HG02763 (cell line): ENCODE data around the gene HAL.

Source experiments
- ATAC-seq: cut with Tn5 transposase; IDR thresholded peaks from one replicate; pipeline ENCODE4 v1.9.1; 2021; ENCODE audit warnings: mild to moderate bottlenecking, moderate library complexity; ENCODE audit not compliant: unreplicated experiment

The HAL gene

GRCh38 chr12:95996034-95996658, at the start of gene HAL:
TSS of gene HAL (minus strand) at chr12:95996344. CDS start at chr12:95995910, 434 bp downstream.
- no peak for ATAC-seq

GRCh38 chr12:96045566-96045965, 49.4 kb upstream of the HAL start:
- ATAC-seq: no peak

- no peak for ATAC-seq
Observed at GRCh38 chr12:96044943-96045290, 48.8 kb upstream of the HAL start.

GRCh38 chr12:96044017-96044942, 48.1 kb upstream of the HAL start:
- no peak for ATAC-seq

- no peak for ATAC-seq
Observed at GRCh38 chr12:96041181-96041580, 45.0 kb upstream of the HAL start.

- ATAC-seq: no peak
Observed at GRCh38 chr12:96040305-96041133, 44.4 kb upstream of the HAL start.

GRCh38 chr12:96039516-96039915, 43.4 kb upstream of the HAL start:
- ATAC-seq: no peak

GRCh38 chr12:96036765-96037455, 40.8 kb upstream of the HAL start:
- ATAC-seq: no peak

GRCh38 chr12:96035283-96036236, 39.4 kb upstream of the HAL start, which contains the start of gene LTA4H:
TSS of gene LTA4H (minus strand) at chr12:96035587. CDS start at chr12:96035519, 68 bp downstream.
- ATAC-seq: peak; percentile 90

- no peak for ATAC-seq
Observed at GRCh38 chr12:96034621-96035282, 38.6 kb upstream of the HAL start.

- no peak for ATAC-seq
Observed at GRCh38 chr12:96033549-96034389, 37.6 kb upstream of the HAL start.

- ATAC-seq: no peak
Observed at GRCh38 chr12:96029826-96030225, 33.7 kb upstream of the HAL start.

- ATAC-seq: no peak
Observed at GRCh38 chr12:96028538-96028937, 32.4 kb upstream of the HAL start.

- no peak for ATAC-seq
Observed at GRCh38 chr12:96026331-96026730, 30.2 kb upstream of the HAL start.

- no peak for ATAC-seq
Observed at GRCh38 chr12:96025518-96025917, 29.4 kb upstream of the HAL start.

GRCh38 chr12:96020314-96021003, 24.3 kb upstream of the HAL start:
- peak; percentile 85 for ATAC-seq

- ATAC-seq: no peak
Observed at GRCh38 chr12:96015672-96016071, 19.5 kb upstream of the HAL start.
